Liver (tissue), 9 donors: Measurements from ENCODE around the gene MRPL10. TPM values are rescaled to one million over a fixed set of nuclear protein-coding genes. Genes with fewer than 3 reads are reported as not detected.
A peak's percentile ranks its signal among the peaks of the same experiment; 100 is the strongest.

Source experiments
- DNase-seq: peaks from one replicate; pipeline ENCODE4 v3.0.0-alpha.2; 2017; ENCODE audit warnings: low spot score
- H3K27ac ChIP-seq, 2 donors: one replicate each; pipeline ENCODE4 v1.7.0; 2013; ENCODE audit warnings: inconsistent platforms in 2 of 2, low read length in 2 of 2, control low read depth in 1 of 2, low read depth in 1 of 2, mild to moderate bottlenecking in 1 of 2
- H3K27me3 ChIP-seq, 4 donors: one replicate each; pipeline versions ENCODE4 v1.6.1 to v1.7.0; 2013; ENCODE audit warnings: low read length in 3 of 4, inconsistent platforms in 1 of 4, mild to moderate bottlenecking in 1 of 4, moderate library complexity in 1 of 4; ENCODE audit not compliant: control insufficient read depth in 4 of 4, insufficient read depth in 4 of 4
- H3K36me3 ChIP-seq, 4 donors: one replicate each; pipeline versions ENCODE4 v1.6.1 to v1.7.0; 2013; ENCODE audit warnings: low read length in 3 of 4, mild to moderate bottlenecking in 3 of 4, low read depth in 1 of 4, moderate library complexity in 1 of 4; ENCODE audit not compliant: control insufficient read depth in 4 of 4, insufficient read depth in 3 of 4
- H3K4me1 ChIP-seq, 4 donors: one replicate each; pipeline versions ENCODE4 v1.6.1 to v1.7.0; 2013; ENCODE audit warnings: low read length in 3 of 4, mild to moderate bottlenecking in 3 of 4, moderate library complexity in 1 of 4; ENCODE audit not compliant: control insufficient read depth in 4 of 4, insufficient read depth in 4 of 4
- H3K4me3 ChIP-seq, 3 donors: one replicate each; pipeline versions ENCODE4 v1.6.1 to v1.7.0; 2013; ENCODE audit warnings: low read length in 3 of 3, control low read depth in 1 of 3, low read depth in 1 of 3, mild to moderate bottlenecking in 1 of 3
- H3K9ac ChIP-seq, 2 donors: one replicate each; pipeline ENCODE4 v1.7.0; 2013; ENCODE audit warnings: low read length in 2 of 2, mild to moderate bottlenecking in 2 of 2, moderate library complexity in 2 of 2, control low read depth in 1 of 2, low read depth in 1 of 2
- H3K9me3 ChIP-seq, 4 donors: one replicate each; pipeline versions ENCODE4 v1.6.1 to v1.7.0; 2013; ENCODE audit warnings: low read length in 3 of 4; ENCODE audit not compliant: control insufficient read depth in 4 of 4
- EGR1 ChIP-seq, 2 donors: IDR thresholded peaks; 2 replicates each; pipeline ENCODE4 v1.6.1; 2016 to 2018; ENCODE audit warnings: antibody characterized with exemption in 2 of 2, low read depth in 2 of 2
- GABPA ChIP-seq, 2 donors: IDR thresholded peaks in 1 of 2; conservative IDR thresholded peaks in 1 of 2; 2 replicates each; pipeline ENCODE4 v1.6.1; 2016; ENCODE audit warnings: antibody characterized with exemption in 2 of 2, mild to moderate bottlenecking in 1 of 2, moderate library complexity in 1 of 2
- HNF4A ChIP-seq, 2 donors: conservative IDR thresholded peaks; 2 replicates each; pipeline ENCODE4 v1.6.1; 2016; ENCODE audit warnings: antibody characterized with exemption in 2 of 2, mild to moderate bottlenecking in 2 of 2
- NR2F2 ChIP-seq: IDR thresholded peaks from 2 replicates; pipeline ENCODE4 v1.6.1; 2016; ENCODE audit warnings: antibody characterized with exemption
- RXRA ChIP-seq, 2 donors: IDR thresholded peaks; 2 replicates each; pipeline ENCODE4 v1.6.1; 2017 to 2018; ENCODE audit warnings: antibody characterized with exemption in 2 of 2, mild to moderate bottlenecking in 1 of 2
- SP1 ChIP-seq: IDR thresholded peaks from 2 replicates; pipeline ENCODE4 v1.6.1; 2018; ENCODE audit warnings: antibody characterized with exemption, mild to moderate bottlenecking
- TAF1 ChIP-seq: conservative IDR thresholded peaks from 2 replicates; pipeline ENCODE4 v1.6.1; 2016; ENCODE audit warnings: antibody characterized with exemption, mild to moderate bottlenecking
- YY1 ChIP-seq: IDR thresholded peaks from 2 replicates; pipeline ENCODE4 v1.6.1; 2016; ENCODE audit warnings: antibody characterized with exemption, mild to moderate bottlenecking
- WGBS: extraction: QIAGEN DNeasy Blood & Tissue Kit; methylation state at CpG from one replicate; pipeline ENCODE4 v1.1.7; 2013; 5-methylcytosine and 5-hydroxymethylcytosine counted together
- polyA plus RNA-seq, 2 donors: library from polyadenylated mRNA; stranded (reverse) in 1 of 2; unstranded in 1 of 2; fragments of 200-250 nt in 1 of 2; fragments of >200 nt in 1 of 2; fragmentation: Nextera tagmentation in 1 of 2; extraction: Ambion mirVana in 1 of 2; gene quantifications; one replicate each; pipeline versions ENCODE4 v1.2.1 to v1.2.3, GENCODE V29; 2013 to 2015
- total RNA-seq, 2 donors: library from RNA; depleted of rRNA; stranded (reverse); fragments of >200 nt; gene quantifications; one replicate each; pipeline ENCODE4 v1.2.3, GENCODE V29; 2014
- TF ChIP-seq, protein P1 (sequence below): IDR thresholded peaks from 2 replicates; pipeline ENCODE4 v1.6.1; 2016; ENCODE audit warnings: antibody characterized with exemption
- TF ChIP-seq, protein P2 (sequence below): IDR thresholded peaks from 2 replicates; pipeline ENCODE4 v1.6.1; 2016; ENCODE audit warnings: antibody characterized with exemption, mild to moderate bottlenecking
- TF ChIP-seq, protein P3 (sequence below): IDR thresholded peaks from 2 replicates; pipeline ENCODE4 v1.6.1; 2016; ENCODE audit warnings: antibody characterized with exemption
- TF ChIP-seq, protein P4 (sequence below): IDR thresholded peaks from 2 replicates; pipeline ENCODE4 v1.6.1; 2016; ENCODE audit warnings: antibody characterized with exemption
- donor health status: healthy.
- donor health status: healthy.
- donor health status: healthy.
- donor health status: healthy.
- donor health status: healthy.

The MRPL10 gene
- total RNA-seq (10 to 100 TPM; 10.2 to 10.6 TPM), polyA plus RNA-seq (10 to 100 TPM; 15.1 to 24.9 TPM)

DNA sequence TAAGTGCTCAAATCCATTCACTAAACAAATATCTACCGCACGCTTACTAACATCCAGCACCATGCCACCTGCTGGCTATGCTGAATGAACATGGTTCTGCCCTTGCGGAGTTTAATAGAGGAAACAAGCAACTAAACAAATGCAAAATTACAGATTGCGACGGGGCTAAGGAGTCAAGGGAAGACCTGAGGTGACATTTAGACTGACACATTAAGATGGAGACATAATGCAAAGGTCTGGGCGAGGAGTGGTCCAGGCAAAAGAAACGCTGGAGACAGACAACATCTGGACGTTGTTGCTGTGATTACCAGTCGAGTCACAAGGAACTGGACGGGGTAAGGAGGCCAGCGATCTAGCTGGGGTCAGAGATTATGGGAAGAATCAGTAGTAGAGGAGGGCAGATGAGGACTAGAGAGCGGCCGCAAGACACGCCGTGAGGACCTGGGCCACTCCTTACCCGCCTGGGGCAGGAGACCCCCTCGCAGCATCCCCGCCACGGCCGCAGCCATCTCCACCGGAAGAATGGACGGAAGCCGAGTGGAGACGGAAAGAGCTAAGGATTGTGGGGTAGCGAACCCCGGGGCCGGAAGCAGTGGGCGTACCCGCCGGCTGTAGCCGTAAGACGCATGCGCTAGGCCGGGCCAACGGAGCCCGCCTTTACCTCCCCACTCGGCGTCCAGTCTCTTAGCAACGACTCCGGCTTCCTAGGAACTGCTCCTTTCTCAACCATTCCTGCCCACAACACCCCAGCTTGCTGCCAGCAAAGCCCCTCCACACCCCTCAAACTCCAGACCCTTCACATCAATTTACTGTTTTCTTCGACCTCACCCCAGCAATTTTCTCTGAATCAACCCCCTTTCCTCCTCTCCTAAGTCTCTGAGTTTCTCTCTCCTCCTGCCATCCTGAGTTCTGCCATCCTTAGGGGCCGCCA lies at the start of gene MRPL10, which contains the start of gene LRRC46:
MRPL10 (minus strand) TSS at position 539 of the 931 bp plus-strand sequence; CDS start at position 509, 30 bp downstream.
LRRC46 (plus strand) TSS at position 668 of the 931 bp plus-strand sequence. CDS start 320 bp downstream, outside the sequence.
- Histone ChIP-seq H3K27me3 (no peaks in the 10 kb centered on the region), H3K4me1 (peaks cover 7 to 27% (median 23%) of the 10 kb centered on the region in 4 donors), H3K9ac (peak within 1 kb of the TSS; percentile 79 to 82), H3K27ac (peak within 1 kb of the TSS; percentile 67 to 78), H3K36me3 (peaks cover 6 to 21% (median 15%) of the 10 kb centered on the region in 4 donors), H3K9me3 (no peaks in the 10 kb centered on the region), H3K4me3 (peak within 1 kb of the TSS; percentile 63 to 100 (median 99))
- WGBS: under 1% methylated on average over 42 of the region's 42 CpGs
- DNase-seq: peak; percentile 92
- peak; percentile 46 for TF ChIP-seq SP1
- peak; percentile 83 to 90 for TF ChIP-seq EGR1 (IDR thresholded peaks at IDR 0.05; ENCODE audit: low read depth in 2 of 2)
- peak; percentile 71 to 98 for TF ChIP-seq GABPA (IDR thresholded peaks at IDR 0.05 in 1 of 2, conservative IDR thresholded peaks at IDR 0.05 in 1 of 2)
- TF ChIP-seq HNF4A (conservative IDR thresholded peaks at IDR 0.05): no peak
- TF ChIP-seq YY1: peak; percentile 97
- peak; percentile 55 for TF ChIP-seq TAF1
- TF ChIP-seq, protein P1, sequence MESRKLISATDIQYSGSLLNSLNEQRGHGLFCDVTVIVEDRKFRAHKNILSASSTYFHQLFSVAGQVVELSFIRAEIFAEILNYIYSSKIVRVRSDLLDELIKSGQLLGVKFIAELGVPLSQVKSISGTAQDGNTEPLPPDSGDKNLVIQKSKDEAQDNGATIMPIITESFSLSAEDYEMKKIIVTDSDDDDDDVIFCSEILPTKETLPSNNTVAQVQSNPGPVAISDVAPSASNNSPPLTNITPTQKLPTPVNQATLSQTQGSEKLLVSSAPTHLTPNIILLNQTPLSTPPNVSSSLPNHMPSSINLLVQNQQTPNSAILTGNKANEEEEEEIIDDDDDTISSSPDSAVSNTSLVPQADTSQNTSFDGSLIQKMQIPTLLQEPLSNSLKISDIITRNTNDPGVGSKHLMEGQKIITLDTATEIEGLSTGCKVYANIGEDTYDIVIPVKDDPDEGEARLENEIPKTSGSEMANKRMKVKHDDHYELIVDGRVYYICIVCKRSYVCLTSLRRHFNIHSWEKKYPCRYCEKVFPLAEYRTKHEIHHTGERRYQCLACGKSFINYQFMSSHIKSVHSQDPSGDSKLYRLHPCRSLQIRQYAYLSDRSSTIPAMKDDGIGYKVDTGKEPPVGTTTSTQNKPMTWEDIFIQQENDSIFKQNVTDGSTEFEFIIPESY: peak; percentile 95
- TF ChIP-seq, protein P2, sequence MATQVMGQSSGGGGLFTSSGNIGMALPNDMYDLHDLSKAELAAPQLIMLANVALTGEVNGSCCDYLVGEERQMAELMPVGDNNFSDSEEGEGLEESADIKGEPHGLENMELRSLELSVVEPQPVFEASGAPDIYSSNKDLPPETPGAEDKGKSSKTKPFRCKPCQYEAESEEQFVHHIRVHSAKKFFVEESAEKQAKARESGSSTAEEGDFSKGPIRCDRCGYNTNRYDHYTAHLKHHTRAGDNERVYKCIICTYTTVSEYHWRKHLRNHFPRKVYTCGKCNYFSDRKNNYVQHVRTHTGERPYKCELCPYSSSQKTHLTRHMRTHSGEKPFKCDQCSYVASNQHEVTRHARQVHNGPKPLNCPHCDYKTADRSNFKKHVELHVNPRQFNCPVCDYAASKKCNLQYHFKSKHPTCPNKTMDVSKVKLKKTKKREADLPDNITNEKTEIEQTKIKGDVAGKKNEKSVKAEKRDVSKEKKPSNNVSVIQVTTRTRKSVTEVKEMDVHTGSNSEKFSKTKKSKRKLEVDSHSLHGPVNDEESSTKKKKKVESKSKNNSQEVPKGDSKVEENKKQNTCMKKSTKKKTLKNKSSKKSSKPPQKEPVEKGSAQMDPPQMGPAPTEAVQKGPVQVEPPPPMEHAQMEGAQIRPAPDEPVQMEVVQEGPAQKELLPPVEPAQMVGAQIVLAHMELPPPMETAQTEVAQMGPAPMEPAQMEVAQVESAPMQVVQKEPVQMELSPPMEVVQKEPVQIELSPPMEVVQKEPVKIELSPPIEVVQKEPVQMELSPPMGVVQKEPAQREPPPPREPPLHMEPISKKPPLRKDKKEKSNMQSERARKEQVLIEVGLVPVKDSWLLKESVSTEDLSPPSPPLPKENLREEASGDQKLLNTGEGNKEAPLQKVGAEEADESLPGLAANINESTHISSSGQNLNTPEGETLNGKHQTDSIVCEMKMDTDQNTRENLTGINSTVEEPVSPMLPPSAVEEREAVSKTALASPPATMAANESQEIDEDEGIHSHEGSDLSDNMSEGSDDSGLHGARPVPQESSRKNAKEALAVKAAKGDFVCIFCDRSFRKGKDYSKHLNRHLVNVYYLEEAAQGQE: peak; percentile 76
- peak; percentile 43 to 65 for TF ChIP-seq RXRA (IDR thresholded peaks at IDR 0.05)
- TF ChIP-seq, protein P3, sequence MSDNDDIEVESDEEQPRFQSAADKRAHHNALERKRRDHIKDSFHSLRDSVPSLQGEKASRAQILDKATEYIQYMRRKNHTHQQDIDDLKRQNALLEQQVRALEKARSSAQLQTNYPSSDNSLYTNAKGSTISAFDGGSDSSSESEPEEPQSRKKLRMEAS: peak; percentile 86
- TF ChIP-seq, protein P4, sequence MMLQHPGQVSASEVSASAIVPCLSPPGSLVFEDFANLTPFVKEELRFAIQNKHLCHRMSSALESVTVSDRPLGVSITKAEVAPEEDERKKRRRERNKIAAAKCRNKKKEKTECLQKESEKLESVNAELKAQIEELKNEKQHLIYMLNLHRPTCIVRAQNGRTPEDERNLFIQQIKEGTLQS: no peak
- no peak for TF ChIP-seq NR2F2

DNA sequence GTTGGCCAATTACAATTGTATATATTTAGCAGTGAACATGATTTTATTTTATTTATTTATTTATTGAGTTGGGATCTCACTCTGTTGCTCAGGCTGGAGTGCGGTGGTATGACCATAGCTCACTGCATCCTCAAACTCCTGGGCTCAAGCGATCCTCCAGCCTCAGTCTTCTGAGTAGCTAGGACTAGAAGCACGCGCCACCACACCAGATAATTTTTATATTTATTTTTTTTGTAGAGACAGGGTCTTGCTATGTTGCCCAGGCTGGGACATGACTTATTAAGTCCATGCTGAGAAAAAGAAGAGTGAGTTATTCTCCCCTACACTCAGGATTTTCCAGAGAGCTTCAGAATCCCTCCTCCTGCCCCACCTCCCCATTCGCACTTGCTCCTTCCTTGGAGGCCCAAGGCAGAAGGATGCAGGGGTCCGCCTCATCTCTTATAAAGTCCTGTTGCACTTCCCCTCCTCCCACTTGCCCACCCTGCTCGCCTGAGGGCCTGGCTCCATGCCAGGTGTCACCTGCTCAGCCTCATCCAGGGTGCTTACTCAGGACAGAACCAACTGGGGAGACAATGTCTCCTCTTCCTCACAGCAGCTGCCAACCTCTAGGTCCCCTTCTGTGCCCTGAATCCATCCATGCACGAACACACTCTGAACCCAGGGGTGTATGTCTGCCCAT lies 48.6 kb upstream of the MRPL10 start:
- 90% methylated on average over 8 of the region's 8 CpGs for WGBS
- Histone ChIP-seq H3K27me3 (no peaks in the 10 kb centered on the region), H3K9ac (no peak overlapping the region), H3K4me1 (peaks cover 0 to 9% (median 8%) of the 10 kb centered on the region in 4 donors), H3K36me3 (no peaks in the 10 kb centered on the region), H3K4me3 (no peak overlapping the region), H3K27ac (no peak overlapping the region), H3K9me3 (no peaks in the 10 kb centered on the region)
- no peak for DNase-seq
- TF ChIP-seq YY1: no peak
- no peak for TF ChIP-seq SP1
- TF ChIP-seq, protein P2: no peak
